Measurements from ENCODE around the gene TM4SF4.

DNA sequence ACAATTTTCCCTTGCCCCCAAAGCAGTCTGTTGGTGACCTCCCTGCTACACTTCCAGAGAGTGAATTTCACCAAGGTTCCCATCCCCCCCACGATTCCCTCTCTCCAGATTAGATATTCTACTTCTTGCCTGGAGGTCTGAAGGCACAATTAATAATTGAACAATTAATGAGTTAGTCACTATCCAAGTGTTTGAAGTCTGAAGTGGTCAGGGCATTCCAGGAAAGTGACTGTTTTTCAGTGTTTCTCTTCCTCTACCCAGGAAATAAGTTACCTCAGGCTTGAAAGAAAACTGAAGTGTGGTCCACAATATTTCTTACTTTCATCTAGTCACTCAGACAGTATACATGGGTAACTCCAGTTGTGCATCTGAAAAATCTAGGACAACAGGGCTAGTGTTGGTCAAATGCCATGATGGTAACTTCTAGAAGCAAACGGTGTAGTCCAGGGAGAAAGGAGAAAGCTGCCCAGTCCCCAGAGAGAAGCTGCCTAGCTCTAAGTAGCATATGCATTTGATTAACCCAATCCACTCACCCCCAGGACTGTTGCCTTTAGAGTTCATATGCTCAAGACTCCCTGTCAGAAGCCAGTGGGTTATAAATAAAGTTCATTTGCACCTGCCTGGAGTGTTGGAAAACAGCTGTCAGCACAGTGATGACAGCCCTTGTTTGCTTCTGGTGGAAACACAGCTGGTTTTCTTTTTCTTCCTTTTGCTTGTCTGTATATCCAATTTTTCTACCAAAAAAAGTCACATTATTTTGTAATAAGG, 2.3 kb upstream of the TM4SF4 start:
- TF ChIP-seq POLR2AphosphoS5 (IDR thresholded peaks at IDR 0.05; ENCODE audit: borderline replicate concordance, low read depth, low read length) (no peak), EZH2 (IDR thresholded peaks at IDR 0.05) (no peak), FOXP2 (optimal IDR thresholded peaks at IDR 0.05; ENCODE audit: control extremely low read depth, extremely low read length, insufficient read depth) (no peak)

Measured in SK-N-MC (cell line).